Retinal pigment epithelial cell (primary cell): ENCODE results near the gene LRRC66.

Experiments used
- DNase-seq: peaks from one replicate; pipeline ENCODE4 v3.0.0-alpha.2; 2010; ENCODE audit warnings: low read depth
- H3K4me3 ChIP-seq: 2 replicates; pipeline ENCODE4 v1.5.1; 2011; ENCODE audit warnings: mild to moderate bottlenecking, low read length, control low read depth, moderate library complexity
- CTCF ChIP-seq: conservative IDR thresholded peaks from 2 replicates; pipeline ENCODE4 v1.5.1; 2011; ENCODE audit warnings: low read depth, low read length, control low read depth, inconsistent platforms

LRRC66 gene

GRCh38 chr4:51958199-51958968 is 61.8 kb downstream of the LRRC66 start:
- H3K4me3 ChIP-seq, result no peak overlapping the region
- DNase-seq, result peak; percentile 29
- no peak for TF ChIP-seq CTCF
